ENCODE measurements around the gene PI4KA. TPM values are rescaled to one million over a fixed set of nuclear protein-coding genes. Genes with fewer than 3 reads are reported as not detected.

Gene PI4KA
- total RNA-seq, 3 donors from 2014 or later (not counting 1 experiment from before 2014, with no cell fraction given), result 208 to 233 (median 215) TPM

DNA sequence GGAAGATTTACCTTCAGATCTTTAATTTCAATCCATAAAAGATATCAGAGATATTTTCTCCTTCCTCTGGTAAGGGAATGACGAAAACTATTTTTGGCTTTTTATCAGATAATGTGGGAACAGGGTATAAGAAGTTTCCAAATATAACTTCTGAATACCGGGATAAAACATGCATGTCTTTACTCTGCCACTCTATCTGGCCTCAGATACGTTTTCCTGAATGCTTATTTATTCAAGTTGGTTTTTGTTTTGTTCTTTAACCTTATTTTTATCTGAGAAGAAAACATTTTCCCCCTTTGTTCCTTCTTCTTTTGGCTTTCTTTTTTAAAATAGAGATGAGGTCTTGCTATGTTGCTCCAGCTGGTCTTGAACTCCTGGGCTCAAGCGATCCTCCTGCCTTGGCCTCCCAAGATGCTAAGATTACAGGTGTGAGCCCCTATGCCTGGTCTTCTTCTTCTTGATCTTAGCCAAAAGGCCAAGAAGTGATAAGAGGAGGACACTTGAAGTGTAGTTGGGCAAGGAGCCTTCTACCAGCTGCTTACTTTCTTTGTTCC, 83.2 kb downstream of the PI4KA start:
- DNase-seq (no peak), ATAC-seq (no peak)
- Histone ChIP-seq H3K4me1 (ENCODE audit: control insufficient read depth, insufficient read depth, low read length) (no peaks in the 10 kb centered on the region), H3K4me3 (ENCODE audit: low read length) (no peak overlapping the region), H3K9me3 (ENCODE audit: control insufficient read depth, insufficient read depth, low read length) (no peaks in the 10 kb centered on the region), H3K27me3 (ENCODE audit: control insufficient read depth, insufficient read depth, low read length) (no peaks in the 10 kb centered on the region), H3K27ac (ENCODE audit: low read length) (no peak overlapping the region), H3K36me3 (ENCODE audit: control insufficient read depth, insufficient read depth, low read length) (peaks cover 35% of the 10 kb centered on the region)
- no peaks in the 10 kb centered on the region for H3K27me3 Mint-ChIP-seq (ENCODE audit: low read depth in 2 of 2)
- no peak overlapping the region for H3K4me3 Mint-ChIP-seq
- intact Hi-C loops (cut with micrococcal nuclease), result no loop called here
- TF ChIP-seq, protein P1, sequence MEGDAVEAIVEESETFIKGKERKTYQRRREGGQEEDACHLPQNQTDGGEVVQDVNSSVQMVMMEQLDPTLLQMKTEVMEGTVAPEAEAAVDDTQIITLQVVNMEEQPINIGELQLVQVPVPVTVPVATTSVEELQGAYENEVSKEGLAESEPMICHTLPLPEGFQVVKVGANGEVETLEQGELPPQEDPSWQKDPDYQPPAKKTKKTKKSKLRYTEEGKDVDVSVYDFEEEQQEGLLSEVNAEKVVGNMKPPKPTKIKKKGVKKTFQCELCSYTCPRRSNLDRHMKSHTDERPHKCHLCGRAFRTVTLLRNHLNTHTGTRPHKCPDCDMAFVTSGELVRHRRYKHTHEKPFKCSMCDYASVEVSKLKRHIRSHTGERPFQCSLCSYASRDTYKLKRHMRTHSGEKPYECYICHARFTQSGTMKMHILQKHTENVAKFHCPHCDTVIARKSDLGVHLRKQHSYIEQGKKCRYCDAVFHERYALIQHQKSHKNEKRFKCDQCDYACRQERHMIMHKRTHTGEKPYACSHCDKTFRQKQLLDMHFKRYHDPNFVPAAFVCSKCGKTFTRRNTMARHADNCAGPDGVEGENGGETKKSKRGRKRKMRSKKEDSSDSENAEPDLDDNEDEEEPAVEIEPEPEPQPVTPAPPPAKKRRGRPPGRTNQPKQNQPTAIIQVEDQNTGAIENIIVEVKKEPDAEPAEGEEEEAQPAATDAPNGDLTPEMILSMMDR (IDR thresholded peaks at IDR 0.05), result no peak
- no peaks in the 10 kb centered on the region for H3K4me1 Mint-ChIP-seq
- no peaks in the 10 kb centered on the region for H3K36me3 Mint-ChIP-seq
- no peaks in the 10 kb centered on the region for H3K9me3 Mint-ChIP-seq
- H3K27ac Mint-ChIP-seq, result no peak overlapping the region
- 95% methylated on average over 1 of the region's 4 CpGs for WGBS (ENCODE audit: insufficient coverage)

DNA sequence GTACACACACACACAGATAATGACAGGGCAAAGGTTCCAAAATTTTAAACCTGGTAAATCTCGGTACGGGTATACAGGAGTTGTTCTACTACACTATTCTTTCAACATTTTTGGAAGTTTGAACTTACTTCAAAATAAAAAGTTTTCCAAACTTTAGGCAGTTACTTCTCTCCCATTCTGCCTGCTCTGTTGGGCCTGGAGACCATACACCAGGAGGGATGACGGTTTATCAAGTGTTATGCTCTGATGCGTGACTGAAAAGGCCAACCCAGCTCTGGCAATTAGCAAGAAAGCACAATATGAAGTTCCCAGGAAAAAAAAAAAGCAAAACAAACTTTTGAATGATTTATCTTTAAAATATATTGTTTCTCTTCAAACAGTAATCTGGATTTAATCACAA, 83.7 kb downstream of the PI4KA start:
- Mint-ChIP-seq H3K9me3 (no peaks in the 10 kb centered on the region), H3K27ac (no peak overlapping the region), H3K4me1 (no peaks in the 10 kb centered on the region), H3K36me3 (no peaks in the 10 kb centered on the region), H3K27me3 (ENCODE audit: low read depth in 2 of 2) (no peaks in the 10 kb centered on the region), H3K4me3 (no peak overlapping the region)
- H3K36me3 ChIP-seq (ENCODE audit: control insufficient read depth, insufficient read depth, low read length), result peaks cover 35% of the 10 kb centered on the region
- no peaks in the 10 kb centered on the region for H3K4me1 ChIP-seq (ENCODE audit: control insufficient read depth, insufficient read depth, low read length)
- TF ChIP-seq, protein P1 (IDR thresholded peaks at IDR 0.05), result no peak
- intact Hi-C loops (cut with micrococcal nuclease), result no loop called here
- H3K4me3 ChIP-seq (ENCODE audit: low read length), result no peak overlapping the region
- no peaks in the 10 kb centered on the region for H3K9me3 ChIP-seq (ENCODE audit: control insufficient read depth, insufficient read depth, low read length)
- DNase-seq (no peak), ATAC-seq (no peak)
- H3K27me3 ChIP-seq (ENCODE audit: control insufficient read depth, insufficient read depth, low read length), result no peaks in the 10 kb centered on the region
- H3K27ac ChIP-seq (ENCODE audit: low read length), result no peak overlapping the region
- WGBS (ENCODE audit: insufficient coverage), result 96% methylated on average over 4 of the region's 4 CpGs

DNA sequence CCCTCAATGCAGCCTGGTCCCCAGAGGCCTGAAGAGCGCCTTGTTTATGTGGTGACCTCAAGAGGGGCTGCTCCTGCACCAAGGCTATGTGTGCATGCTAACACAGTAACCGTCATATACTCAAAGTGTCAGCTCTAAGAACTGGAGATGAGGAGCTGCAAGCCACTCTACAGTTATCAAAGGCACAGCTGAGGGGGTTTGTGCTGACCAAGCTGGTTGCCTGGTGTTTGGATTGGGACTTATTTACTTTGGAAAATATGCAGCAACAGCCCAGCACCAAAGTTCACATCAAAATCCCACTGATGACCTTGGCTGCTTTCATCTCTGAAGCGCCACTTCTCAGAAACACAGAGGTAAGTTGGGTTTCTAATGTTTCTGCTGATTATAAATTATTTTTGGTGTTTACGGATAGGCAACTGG, 84.8 kb downstream of the PI4KA start, which contains the start of gene SERPIND1:
Gene SERPIND1, plus strand, starts transcription at position 321 of the 420 bp plus-strand sequence. CDS start 5,200 bp downstream, outside the sequence.
- ATAC-seq, result no peak
- H3K27ac Mint-ChIP-seq, result no peak within 1 kb of the TSS
- H3K36me3 Mint-ChIP-seq, result no peaks in the 10 kb centered on the region

More for the DNA sequence above, 84.8 kb downstream of the PI4KA start, which contains the start of gene SERPIND1:
- H3K27ac ChIP-seq (ENCODE audit: low read length), result no peak within 1 kb of the TSS
- TF ChIP-seq, protein P1 (IDR thresholded peaks at IDR 0.05), result no peak
- no peak for DNase-seq
- Mint-ChIP-seq H3K27me3 (ENCODE audit: low read depth in 2 of 2) (no peaks in the 10 kb centered on the region), H3K4me3 (no peak within 1 kb of the TSS), H3K9me3 (no peaks in the 10 kb centered on the region), H3K4me1 (peaks cover 6% of the 10 kb centered on the region in 2 donors)
- no peaks in the 10 kb centered on the region for H3K27me3 ChIP-seq (ENCODE audit: control insufficient read depth, insufficient read depth, low read length)
- intact Hi-C loops (cut with micrococcal nuclease), result no loop called here
- WGBS (ENCODE audit: insufficient coverage), result 94% methylated on average over 4 of the region's 4 CpGs
- no peaks in the 10 kb centered on the region for H3K9me3 ChIP-seq (ENCODE audit: control insufficient read depth, insufficient read depth, low read length)
- H3K36me3 ChIP-seq (ENCODE audit: control insufficient read depth, insufficient read depth, low read length), result peaks cover 26% of the 10 kb centered on the region
- H3K4me1 ChIP-seq (ENCODE audit: control insufficient read depth, insufficient read depth, low read length), result peaks cover 5% of the 10 kb centered on the region
- no peak within 1 kb of the TSS for H3K4me3 ChIP-seq (ENCODE audit: low read length)

Data from natural killer cell (primary cell).